Stimulated activated CD8-positive, alpha-beta memory T cell treated with anti-CD3 and anti-CD28 coated beads, Interleukin-2, amount 100 ng/mL, for 48 hours (primary cell): Measurements from ENCODE around the gene LBH.

Experiments
- DNase-seq, 2 donors: peaks; one replicate each; pipeline ENCODE4 v3.0.0-alpha.2; 2020; ENCODE audit warnings: low read depth in 2 of 2

Gene LBH

GRCh38 chr2:30235859-30236535 lies 4.7 kb downstream of the LBH start:
- no peak for DNase-seq

- DNase-seq = no peak
These were observed 5.4 kb downstream of the LBH start for GRCh38 chr2:30236591-30237238.

- no peak for DNase-seq
These were observed 6.1 kb downstream of the LBH start for GRCh38 chr2:30237239-30237965.

GRCh38 chr2:30237966-30238800 lies 6.8 kb downstream of the LBH start:
- DNase-seq = no peak

- peak; percentile 56 to 69 for DNase-seq
These were observed 8.1 kb downstream of the LBH start for GRCh38 chr2:30239308-30239985.

GRCh38 chr2:30239986-30240752 lies 8.8 kb downstream of the LBH start:
- no peak for DNase-seq

- DNase-seq = no peak
These were observed 11.9 kb downstream of the LBH start for GRCh38 chr2:30243231-30243630.

GRCh38 chr2:30245364-30245763 lies 14.0 kb downstream of the LBH start:
- no peak for DNase-seq

GRCh38 chr2:30248791-30249190 lies 17.5 kb downstream of the LBH start:
- DNase-seq = no peak

- no peak for DNase-seq
These were observed 18.0 kb downstream of the LBH start for GRCh38 chr2:30249354-30249753.

GRCh38 chr2:30250421-30250820 lies 19.1 kb downstream of the LBH start:
- DNase-seq = no peak

- peak in 1 of 2 donors; percentile 60 for DNase-seq
These were observed 21.7 kb downstream of the LBH start for GRCh38 chr2:30252723-30253701.

- DNase-seq = no peak
These were observed 22.7 kb downstream of the LBH start for GRCh38 chr2:30253873-30254684.

GRCh38 chr2:30254685-30255001 lies 23.3 kb downstream of the LBH start:
- DNase-seq = no peak

- no peak for DNase-seq
These were observed 23.7 kb downstream of the LBH start for GRCh38 chr2:30255026-30255425.

GRCh38 chr2:30255466-30256408 lies 24.4 kb downstream of the LBH start:
- DNase-seq = no peak
